Measurements from ENCODE around the gene CHORDC1. TPM values are rescaled to one million over a fixed set of nuclear protein-coding genes. Genes with fewer than 3 reads are reported as not detected.

CHORDC1 gene
- total and polyA plus RNA-seq, 2 of the 13 experiments (the other 11 are each of a cell fraction or from before 2014, with no cell fraction given): 19.1 to 73.5 TPM

DNA sequence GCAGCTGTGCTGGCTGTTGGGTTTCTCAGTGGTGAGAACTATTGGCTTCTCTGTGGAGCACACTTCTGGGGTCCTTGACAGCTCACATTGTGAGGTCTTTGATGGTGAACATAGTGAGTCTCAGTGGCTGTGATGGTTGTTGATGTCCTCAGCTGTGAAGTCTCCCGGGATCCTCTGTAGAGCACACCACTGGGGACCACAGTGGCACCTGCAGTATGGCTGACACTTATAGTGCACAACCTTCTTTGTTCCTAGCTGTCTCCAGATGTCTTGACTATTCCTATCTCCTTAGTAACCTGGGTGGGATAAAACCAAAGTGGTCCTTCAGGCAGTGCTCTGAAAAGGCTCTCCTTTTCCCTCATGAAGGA, 34.3 kb upstream of the CHORDC1 start:
- Histone ChIP-seq H3K4me2 (ENCODE audit: low read depth, low read length) (no peak overlapping the region), H3K9ac (ENCODE audit: insufficient read depth, low read depth, low read length) (no peak overlapping the region), H3K4me1 (ENCODE audit: insufficient read depth, low read length) (no peaks in the 10 kb centered on the region), H3K27me3 (ENCODE audit: control insufficient read depth in 1 of 2, insufficient read depth in 2 of 2, low read length in 2 of 2) (no peaks in the 10 kb centered on the region; a peak in 1 of 5 replicates), H4K20me1 (ENCODE audit: insufficient read depth, low read length) (no peaks in the 10 kb centered on the region), H2AFZ (ENCODE audit: low read length) (no peak overlapping the region), H3K27ac (ENCODE audit: extremely low read length, insufficient read depth, low read length) (no peak overlapping the region), H3K36me3 (replicated peaks in 1 of 2; ENCODE audit: control insufficient read depth in 1 of 2, insufficient read depth in 2 of 2, low read length in 2 of 2) (no peaks in the 10 kb centered on the region), H3K4me3 (replicated peaks in 1 of 3; ENCODE audit: insufficient read depth in 1 of 3, low read depth in 2 of 3, low read length in 3 of 3) (no peak overlapping the region), H3K9me3 (ENCODE audit: low read length) (no peaks in the 10 kb centered on the region), H3K79me2 (ENCODE audit: insufficient read depth, low read length) (no peaks in the 10 kb centered on the region)
- no peak for TF ChIP-seq CC2D1A (CRISPR knock-in tag; IDR thresholded peaks at IDR 0.05)
- TF ChIP-seq, protein P1, sequence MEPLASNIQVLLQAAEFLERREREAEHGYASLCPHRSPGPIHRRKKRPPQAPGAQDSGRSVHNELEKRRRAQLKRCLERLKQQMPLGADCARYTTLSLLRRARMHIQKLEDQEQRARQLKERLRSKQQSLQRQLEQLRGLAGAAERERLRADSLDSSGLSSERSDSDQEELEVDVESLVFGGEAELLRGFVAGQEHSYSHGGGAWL (CRISPR knock-in tag; IDR thresholded peaks at IDR 0.05): no peak
- TF ChIP-seq ZNF780A (CRISPR knock-in tag; IDR thresholded peaks at IDR 0.05): no peak
- no peak for TF ChIP-seq SKI (IDR thresholded peaks at IDR 0.05; ENCODE audit: partially characterized antibody)
- TF ChIP-seq ZNF543 (CRISPR knock-in tag; IDR thresholded peaks at IDR 0.05): no peak
- TF ChIP-seq ZFP90 (CRISPR knock-in tag; IDR thresholded peaks at IDR 0.05; ENCODE audit: borderline replicate concordance): no peak
- TF ChIP-seq SUZ12 (IDR thresholded peaks at IDR 0.05; ENCODE audit: low read depth, low read length): no peak
- WGBS (ENCODE audit: low lambda C conversion rate): no CpG with 5 or more reads among the region's 1 CpG
- no peak for DNase-seq (ENCODE audit: low spot score)
- ChIA-PET POLR2A (no interaction called here), CTCF (ENCODE audit: low intra/inter-chr PET ratio, low total read pairs) (no interaction called here)
- no TSS peak for BruUV-seq (replicated peaks)
- ATAC-seq: no peak
- no peak for FAIRE-seq
- in situ Hi-C loops (cut with HindIII; ENCODE audit: extremely low pct_ligation_motif_present, low pct_unique_long_range_greater_than_20kb): no loop called here
- intact Hi-C loops (cut with micrococcal nuclease; ENCODE audit: unreplicated experiment): no loop called here

DNA sequence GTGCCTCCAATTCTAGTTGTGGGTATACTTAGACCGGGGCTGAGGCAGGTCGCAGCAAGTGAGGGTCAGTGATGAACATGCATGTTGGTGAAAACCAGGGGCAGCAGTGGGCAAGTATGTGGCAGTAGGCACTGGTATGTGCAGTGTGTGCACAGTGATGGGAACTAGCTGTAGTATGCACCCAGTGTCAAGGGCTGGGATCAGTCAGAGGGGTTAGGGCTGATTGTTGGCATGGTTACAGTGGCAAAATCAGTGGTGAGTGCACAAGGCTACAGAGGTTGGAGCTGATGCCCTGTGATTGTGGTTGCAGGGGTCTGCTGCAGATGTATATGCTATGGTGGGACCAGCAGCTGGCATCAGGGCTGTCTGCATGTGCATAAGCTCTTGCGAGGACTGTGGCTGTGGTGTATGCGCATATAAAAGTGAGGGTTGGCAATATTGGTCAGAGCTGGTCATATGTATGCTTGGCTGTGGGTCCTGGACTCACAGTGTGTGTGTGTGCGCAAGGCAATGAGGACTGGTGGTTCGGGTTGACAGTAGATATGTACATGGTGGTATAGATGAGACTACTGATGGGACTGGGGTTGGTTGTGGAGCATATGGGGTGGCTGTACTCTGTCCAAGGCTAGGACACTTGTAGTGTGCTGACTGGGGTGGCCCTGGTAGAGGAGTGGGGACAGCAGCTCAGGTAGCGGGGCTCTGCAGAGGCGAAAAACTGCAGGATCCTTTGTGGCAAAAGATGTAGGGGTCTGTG, 33.7 kb upstream of the CHORDC1 start:
- intact Hi-C loops (cut with micrococcal nuclease; ENCODE audit: unreplicated experiment): no loop called here
- ChIA-PET POLR2A (no interaction called here), CTCF (ENCODE audit: low intra/inter-chr PET ratio, low total read pairs) (no interaction called here)
- H2AFZ ChIP-seq (ENCODE audit: low read length): no peak overlapping the region
- H3K4me3 ChIP-seq (replicated peaks in 1 of 3; ENCODE audit: insufficient read depth in 1 of 3, low read depth in 2 of 3, low read length in 3 of 3): no peak overlapping the region
- no peaks in the 10 kb centered on the region for H3K9me3 ChIP-seq (ENCODE audit: low read length)
- TF ChIP-seq, protein P2, sequence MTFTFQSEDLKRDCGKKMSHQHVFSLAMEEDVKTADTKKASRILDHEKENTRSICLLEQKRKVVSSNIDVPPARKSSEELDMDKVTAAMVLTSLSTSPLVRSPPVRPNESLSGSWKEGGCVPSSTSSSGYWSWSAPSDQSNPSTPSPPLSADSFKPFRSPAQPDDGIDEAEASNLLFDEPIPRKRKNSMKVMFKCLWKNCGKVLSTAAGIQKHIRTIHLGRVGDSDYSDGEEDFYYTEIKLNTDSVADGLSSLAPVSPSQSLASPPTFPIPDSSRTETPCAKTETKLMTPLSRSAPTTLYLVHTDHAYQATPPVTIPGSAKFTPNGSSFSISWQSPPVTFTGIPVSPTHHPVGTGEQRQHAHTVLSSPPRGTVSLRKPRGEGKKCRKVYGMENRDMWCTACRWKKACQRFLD (CRISPR knock-in tag; IDR thresholded peaks at IDR 0.05; ENCODE audit: borderline replicate concordance): no peak
- no peak for TF ChIP-seq NFE2L1 (CRISPR knock-in tag; IDR thresholded peaks at IDR 0.05; ENCODE audit: borderline replicate concordance)
- no peak for TF ChIP-seq ETV5 (CRISPR knock-in tag; IDR thresholded peaks at IDR 0.05; ENCODE audit: borderline replicate concordance)
- no peak for TF ChIP-seq SMYD3 (CRISPR knock-in tag; IDR thresholded peaks at IDR 0.05)
- no peak for TF ChIP-seq ZNF563 (CRISPR knock-in tag; IDR thresholded peaks at IDR 0.05)
- no peak for TF ChIP-seq YY1 (IDR thresholded peaks at IDR 0.05; ENCODE audit: insufficient read depth, insufficient replicate concordance, low read depth, low read length)
- TF ChIP-seq ZNF747 (CRISPR knock-in tag; IDR thresholded peaks at IDR 0.05; ENCODE audit: borderline replicate concordance): no peak
- no peak for TF ChIP-seq PAX8 (CRISPR knock-in tag; IDR thresholded peaks at IDR 0.05; ENCODE audit: borderline replicate concordance)
- TF ChIP-seq NKX3-1 (CRISPR knock-in tag; IDR thresholded peaks at IDR 0.05): no peak
- DNase-seq (ENCODE audit: low spot score) (no peak), FAIRE-seq (no peak), ATAC-seq (peak; percentile 31; the same call in 2 of the 3 replicates)
- no peaks in the 10 kb centered on the region for H4K20me1 ChIP-seq (ENCODE audit: insufficient read depth, low read length)
- WGBS (ENCODE audit: low lambda C conversion rate): 44% methylated on average over 7 of the region's 8 CpGs
- H3K27ac ChIP-seq (ENCODE audit: extremely low read length, insufficient read depth, low read length): no peak overlapping the region
- no TSS peak for BruUV-seq (replicated peaks)
- no peaks in the 10 kb centered on the region for H3K79me2 ChIP-seq (ENCODE audit: insufficient read depth, low read length)
- H3K27me3 ChIP-seq (ENCODE audit: control insufficient read depth in 1 of 2, insufficient read depth in 2 of 2, low read length in 2 of 2): no peaks in the 10 kb centered on the region; a peak in 1 of 5 replicates
- H3K9ac ChIP-seq (ENCODE audit: insufficient read depth, low read depth, low read length): no peak overlapping the region
- H3K4me1 ChIP-seq (ENCODE audit: insufficient read depth, low read length): no peaks in the 10 kb centered on the region
- no peaks in the 10 kb centered on the region for H3K36me3 ChIP-seq (replicated peaks in 1 of 2; ENCODE audit: control insufficient read depth in 1 of 2, insufficient read depth in 2 of 2, low read length in 2 of 2)
- in situ Hi-C loops (cut with HindIII; ENCODE audit: extremely low pct_ligation_motif_present, low pct_unique_long_range_greater_than_20kb): no loop called here
- H3K4me2 ChIP-seq (ENCODE audit: low read depth, low read length): no peak overlapping the region
